NCI-H345 (cell line): ENCODE results near the gene UXS1.
"Not testable (repeated sequence)": the region's sequence is repeated elsewhere in the genome, so short reads cannot be mapped to it uniquely, and the experiment has no call there.

Source experiments
- DNase-seq: peaks from one replicate; lab custom pipeline; 2025; lab: John Stamatoyannopoulos, UW

Gene UXS1

GRCh38 chr2:106160786-106161261 is 33.3 kb downstream of the UXS1 start:
- no peak for DNase-seq

GRCh38 chr2:106159866-106160785 is 34.0 kb downstream of the UXS1 start:
- DNase-seq, result no peak

GRCh38 chr2:106158871-106159270 is 35.2 kb downstream of the UXS1 start:
- no peak for DNase-seq

GRCh38 chr2:106158131-106158530 is 36.0 kb downstream of the UXS1 start:
- DNase-seq, result no peak

- no peak for DNase-seq
Measured at GRCh38 chr2:106157416-106157815, 36.7 kb downstream of the UXS1 start.

- no peak for DNase-seq
Measured at GRCh38 chr2:106156305-106157296, 37.5 kb downstream of the UXS1 start.

- DNase-seq, result no peak
Measured at GRCh38 chr2:106153781-106154180, 40.3 kb downstream of the UXS1 start.

GRCh38 chr2:106147665-106148064 is 46.4 kb downstream of the UXS1 start:
- DNase-seq, result no peak

- DNase-seq, result no peak
Measured at GRCh38 chr2:106147159-106147558, 46.9 kb downstream of the UXS1 start.

- DNase-seq, result no peak
Measured at GRCh38 chr2:106144621-106145331, 49.3 kb downstream of the UXS1 start.

- DNase-seq, result no peak
Measured at GRCh38 chr2:106143495-106144215, 50.4 kb downstream of the UXS1 start.

GRCh38 chr2:106142683-106143082 is 51.4 kb downstream of the UXS1 start:
- DNase-seq, result no peak

GRCh38 chr2:106140913-106141312 is 53.2 kb downstream of the UXS1 start:
- DNase-seq, result no peak

GRCh38 chr2:106140113-106140512 is 54.0 kb downstream of the UXS1 start:
- no peak for DNase-seq

GRCh38 chr2:106139238-106139935 is 54.7 kb downstream of the UXS1 start:
- no peak for DNase-seq

GRCh38 chr2:106138543-106139237 is 55.4 kb downstream of the UXS1 start:
- DNase-seq, result no peak

- no peak for DNase-seq
Measured at GRCh38 chr2:106137731-106138521, 56.2 kb downstream of the UXS1 start.

GRCh38 chr2:106131192-106131591 is 62.9 kb downstream of the UXS1 start:
- not testable (repeated sequence) for DNase-seq
